Ishikawa (cell line): ENCODE data around the gene ASB1.

Experiments used
- CEBPB ChIP-seq: IDR thresholded peaks from 2 replicates; pipeline ENCODE4 v1.6.1; 2012
- CREB1 ChIP-seq: IDR thresholded peaks from 2 replicates; pipeline ENCODE4 v1.6.1; 2012; ENCODE audit warnings: low read depth
- EGR1 ChIP-seq: IDR thresholded peaks from 2 replicates; pipeline ENCODE4 v1.6.1; 2012
- EP300 ChIP-seq: IDR thresholded peaks from 2 replicates; pipeline ENCODE4 v1.6.1; 2012; ENCODE audit warnings: borderline replicate concordance
- FOXM1 ChIP-seq: IDR thresholded peaks from 2 replicates; pipeline ENCODE4 v1.6.1; 2012; ENCODE audit warnings: low read depth, borderline replicate concordance
- MAX ChIP-seq: IDR thresholded peaks from 2 replicates; pipeline ENCODE4 v1.6.1; 2012
- NFIC ChIP-seq: IDR thresholded peaks from 2 replicates; pipeline ENCODE4 v1.6.1; 2012
- RAD21 ChIP-seq: IDR thresholded peaks from 2 replicates; pipeline ENCODE4 v1.6.1; 2012; ENCODE audit warnings: low read depth
- REST ChIP-seq: IDR thresholded peaks from 2 replicates; pipeline ENCODE4 v1.6.1; 2012; ENCODE audit warnings: low read depth, mild to moderate bottlenecking
- TAF1 ChIP-seq: IDR thresholded peaks from 2 replicates; pipeline ENCODE4 v1.6.1; 2012; ENCODE audit warnings: low read depth, mild to moderate bottlenecking
- TCF12 ChIP-seq: IDR thresholded peaks from 2 replicates; pipeline ENCODE4 v1.6.1; 2012; ENCODE audit warnings: low read depth
- TEAD4 ChIP-seq: IDR thresholded peaks from 2 replicates; pipeline ENCODE4 v1.6.1; 2012
- USF1 ChIP-seq: IDR thresholded peaks from 2 replicates; pipeline ENCODE4 v1.6.1; 2012
- YY1 ChIP-seq: IDR thresholded peaks from 2 replicates; pipeline ENCODE4 v1.6.1; 2012; ENCODE audit warnings: low read depth
- ZBTB7A ChIP-seq: IDR thresholded peaks from 2 replicates; pipeline ENCODE4 v1.6.1; 2012; ENCODE audit warnings: low read depth

ASB1 gene

GRCh38 chr2:238430781-238431180 is 4.1 kb downstream of the ASB1 start:
- TF ChIP-seq TEAD4 (no peak), NFIC (no peak), EGR1 (no peak), EP300 (no peak), MAX (no peak), USF1 (no peak), CEBPB (no peak), RAD21 (no peak), FOXM1 (no peak), REST (no peak)

- TF ChIP-seq NFIC (no peak), CEBPB (no peak), USF1 (no peak), TCF12 (no peak), EGR1 (no peak)
Measured at GRCh38 chr2:238431456-238431855, 4.7 kb downstream of the ASB1 start.

- TF ChIP-seq CEBPB (no peak), FOXM1 (no peak), CREB1 (no peak), ZBTB7A (no peak), EGR1 (no peak), EP300 (no peak), YY1 (no peak), REST (no peak), RAD21 (no peak), TEAD4 (no peak), TAF1 (no peak), MAX (no peak), NFIC (no peak), USF1 (no peak), TCF12 (no peak)
Measured at GRCh38 chr2:238433300-238433915, 6.7 kb downstream of the ASB1 start.

GRCh38 chr2:238433941-238434845 is 7.5 kb downstream of the ASB1 start:
- no peak for TF ChIP-seq USF1
- no peak for TF ChIP-seq TAF1
- no peak for TF ChIP-seq YY1
- no peak for TF ChIP-seq NFIC
- TF ChIP-seq EP300 = no peak
- no peak for TF ChIP-seq CREB1
- TF ChIP-seq EGR1 = no peak
- TF ChIP-seq ZBTB7A = no peak
- no peak for TF ChIP-seq FOXM1

- TF ChIP-seq REST (no peak), CEBPB (no peak), TEAD4 (no peak), TCF12 (no peak), EGR1 (no peak), TAF1 (no peak), RAD21 (no peak), ZBTB7A (no peak), FOXM1 (no peak), MAX (no peak), CREB1 (no peak)
Measured at GRCh38 chr2:238434846-238435751, 8.4 kb downstream of the ASB1 start.
